ENCODE measurements around the gene TMEM238L. TPM values are rescaled to one million over a fixed set of nuclear protein-coding genes. Genes with fewer than 3 reads are reported as not detected.

TMEM238L gene
- total and polyA plus RNA-seq, 3 experiments from 2014 or later: not detected

- Histone ChIP-seq H3K36me3 (ENCODE audit: insufficient read depth, low read length) (no peaks in the 10 kb centered on the region), H3K27me3 (ENCODE audit: insufficient read depth, low read length, poor library complexity, severe bottlenecking) (no peaks in the 10 kb centered on the region), H3K9me3 (ENCODE audit: low read length) (no peaks in the 10 kb centered on the region), H3K4me3 (ENCODE audit: low read length) (no peak overlapping the region), H3K27ac (ENCODE audit: low read depth, low read length) (no peak overlapping the region), H3K4me1 (ENCODE audit: insufficient read depth, low read length) (no peaks in the 10 kb centered on the region)
- ChIA-PET CTCF (interaction anchor here (1.9 kb wide), 1 partner anchor 23 kb away, joined by 5 read pairs; no protein-coding TSS in a partner anchor), POLR2A (no interaction called here)
- Mint-ChIP-seq H3K4me3 (no peak overlapping the region), H3K27me3 (peaks cover 11 to 32% of the 10 kb centered on the region in 2 donors), H3K36me3 (no peaks in the 10 kb centered on the region), H3K4me1 (no peaks in the 10 kb centered on the region), H3K9me3 (peaks cover 0 to 3% (median 0%) of the 10 kb centered on the region in 5 donors), H3K27ac (peak overlapping the region in 1 of 8 donors; percentile 73)
- no peak for DNase-seq
These were observed 13.2 kb downstream of the TMEM238L start for GRCh38 chr17:10790491-10791401.

- ChIA-PET CTCF (interaction anchor here (1.9 kb wide), 1 partner anchor 22 kb away, joined by 5 read pairs; no protein-coding TSS in a partner anchor), POLR2A (no interaction called here)
- H3K4me3 Mint-ChIP-seq: peak overlapping the region in 1 of 7 donors; percentile 40
These were observed 14.1 kb downstream of the TMEM238L start for GRCh38 chr17:10789694-10790271.

GRCh38 chr17:10787306-10788045 is 16.4 kb downstream of the TMEM238L start:
- no peak overlapping the region for H3K4me3 ChIP-seq (ENCODE audit: low read length)
- H3K27ac ChIP-seq (ENCODE audit: low read depth, low read length): no peak overlapping the region
- no peaks in the 10 kb centered on the region for H3K27me3 ChIP-seq (ENCODE audit: insufficient read depth, low read length, poor library complexity, severe bottlenecking)
- no peak for DNase-seq
- H3K36me3 ChIP-seq (ENCODE audit: insufficient read depth, low read length): no peaks in the 10 kb centered on the region
- H3K36me3 Mint-ChIP-seq: peaks cover 0 to 5% (median 0%) of the 10 kb centered on the region in 3 donors
- H3K4me3 Mint-ChIP-seq: no peak overlapping the region
- H3K27me3 Mint-ChIP-seq: peaks cover 5 to 43% of the 10 kb centered on the region in 2 donors
- POLR2A ChIA-PET: no interaction called here
- CTCF ChIA-PET: no interaction called here
- no peak overlapping the region for H3K27ac Mint-ChIP-seq
- no peaks in the 10 kb centered on the region for H3K4me1 ChIP-seq (ENCODE audit: insufficient read depth, low read length)
- H3K4me1 Mint-ChIP-seq: no peaks in the 10 kb centered on the region
- peaks cover 3 to 12% (median 9%) of the 10 kb centered on the region in 5 donors for H3K9me3 Mint-ChIP-seq
- no peaks in the 10 kb centered on the region for H3K9me3 ChIP-seq (ENCODE audit: low read length)

More at GRCh38 chr17:10789694-10790271, 14.1 kb downstream of the TMEM238L start:
- Mint-ChIP-seq H3K36me3 (no peaks in the 10 kb centered on the region), H3K27me3 (peaks cover 11 to 38% of the 10 kb centered on the region in 2 donors), H3K4me1 (no peaks in the 10 kb centered on the region), H3K9me3 (peaks cover 0 to 3% (median 2%) of the 10 kb centered on the region in 5 donors), H3K27ac (no peak overlapping the region)
- no peaks in the 10 kb centered on the region for H3K9me3 ChIP-seq (ENCODE audit: low read length)
- H3K36me3 ChIP-seq (ENCODE audit: insufficient read depth, low read length): no peaks in the 10 kb centered on the region
- DNase-seq: no peak
- no peaks in the 10 kb centered on the region for H3K4me1 ChIP-seq (ENCODE audit: insufficient read depth, low read length)
- no peak overlapping the region for H3K4me3 ChIP-seq (ENCODE audit: low read length)
- H3K27me3 ChIP-seq (ENCODE audit: insufficient read depth, low read length, poor library complexity, severe bottlenecking): no peaks in the 10 kb centered on the region
- no peak overlapping the region for H3K27ac ChIP-seq (ENCODE audit: low read depth, low read length)

GRCh38 chr17:10785295-10785694 is 18.6 kb downstream of the TMEM238L start:
- Histone ChIP-seq H3K4me1 (ENCODE audit: insufficient read depth, low read length) (no peaks in the 10 kb centered on the region), H3K4me3 (ENCODE audit: low read length) (no peak overlapping the region), H3K27ac (ENCODE audit: low read depth, low read length) (no peak overlapping the region), H3K36me3 (ENCODE audit: insufficient read depth, low read length) (no peaks in the 10 kb centered on the region), H3K9me3 (ENCODE audit: low read length) (no peaks in the 10 kb centered on the region), H3K27me3 (ENCODE audit: insufficient read depth, low read length, poor library complexity, severe bottlenecking) (no peaks in the 10 kb centered on the region)
- POLR2A ChIA-PET: no interaction called here
- peaks cover 0 to 5% (median 0%) of the 10 kb centered on the region in 3 donors for H3K36me3 Mint-ChIP-seq
- peaks cover 5 to 46% of the 10 kb centered on the region in 2 donors for H3K27me3 Mint-ChIP-seq
- H3K9me3 Mint-ChIP-seq: peaks cover 3 to 12% (median 10%) of the 10 kb centered on the region in 5 donors
- no peak overlapping the region for H3K4me3 Mint-ChIP-seq
- H3K27ac Mint-ChIP-seq: no peak overlapping the region
- no peaks in the 10 kb centered on the region for H3K4me1 Mint-ChIP-seq
- CTCF ChIA-PET: no interaction called here
- DNase-seq: no peak

GRCh38 chr17:10779609-10780008 is 24.3 kb downstream of the TMEM238L start:
- H3K27ac Mint-ChIP-seq: no peak overlapping the region
- Histone ChIP-seq H3K27me3 (ENCODE audit: insufficient read depth, low read length, poor library complexity, severe bottlenecking) (no peaks in the 10 kb centered on the region), H3K4me1 (ENCODE audit: insufficient read depth, low read length) (no peaks in the 10 kb centered on the region), H3K4me3 (ENCODE audit: low read length) (no peak overlapping the region), H3K9me3 (ENCODE audit: low read length) (no peaks in the 10 kb centered on the region), H3K27ac (ENCODE audit: low read depth, low read length) (no peak overlapping the region), H3K36me3 (ENCODE audit: insufficient read depth, low read length) (no peaks in the 10 kb centered on the region)
- no peak for DNase-seq
- peaks cover 0 to 12% (median 0%) of the 10 kb centered on the region in 3 donors for H3K36me3 Mint-ChIP-seq
- H3K27me3 Mint-ChIP-seq: peaks cover 0 to 9% of the 10 kb centered on the region in 2 donors
- no peak overlapping the region for H3K4me3 Mint-ChIP-seq
- CTCF ChIA-PET: no interaction called here
- POLR2A ChIA-PET: no interaction called here
- peaks cover 2 to 14% (median 11%) of the 10 kb centered on the region in 5 donors for H3K9me3 Mint-ChIP-seq
- H3K4me1 Mint-ChIP-seq: no peaks in the 10 kb centered on the region

GRCh38 chr17:10777890-10778289 is 26.0 kb downstream of the TMEM238L start:
- ChIA-PET CTCF (no interaction called here), POLR2A (no interaction called here)
- H3K9me3 ChIP-seq (ENCODE audit: low read length): no peaks in the 10 kb centered on the region
- no peak overlapping the region for H3K27ac Mint-ChIP-seq
- H3K27me3 ChIP-seq (ENCODE audit: insufficient read depth, low read length, poor library complexity, severe bottlenecking): no peaks in the 10 kb centered on the region
- no peak overlapping the region for H3K27ac ChIP-seq (ENCODE audit: low read depth, low read length)
- peaks cover 0 to 9% (median 0%) of the 10 kb centered on the region in 3 donors for H3K36me3 Mint-ChIP-seq
- peaks cover 2 to 6% of the 10 kb centered on the region in 2 donors for H3K27me3 Mint-ChIP-seq
- H3K4me3 ChIP-seq (ENCODE audit: low read length): no peak overlapping the region
- no peaks in the 10 kb centered on the region for H3K4me1 ChIP-seq (ENCODE audit: insufficient read depth, low read length)
- H3K4me1 Mint-ChIP-seq: no peaks in the 10 kb centered on the region
- no peak for DNase-seq
- H3K4me3 Mint-ChIP-seq: no peak overlapping the region
- no peaks in the 10 kb centered on the region for H3K36me3 ChIP-seq (ENCODE audit: insufficient read depth, low read length)
- peaks cover 0 to 10% (median 6%) of the 10 kb centered on the region in 5 donors for H3K9me3 Mint-ChIP-seq

- Mint-ChIP-seq H3K4me3 (no peak overlapping the region), H3K4me1 (no peaks in the 10 kb centered on the region), H3K9me3 (peaks cover 2 to 13% (median 6%) of the 10 kb centered on the region in 5 donors), H3K27me3 (peaks cover 2 to 3% of the 10 kb centered on the region in 2 donors), H3K36me3 (peaks cover 0 to 7% (median 0%) of the 10 kb centered on the region in 3 donors), H3K27ac (no peak overlapping the region)
- POLR2A ChIA-PET: no interaction called here
- no peak for DNase-seq
- CTCF ChIA-PET: no interaction called here
- Histone ChIP-seq H3K4me1 (ENCODE audit: insufficient read depth, low read length) (no peaks in the 10 kb centered on the region), H3K36me3 (ENCODE audit: insufficient read depth, low read length) (no peaks in the 10 kb centered on the region), H3K9me3 (ENCODE audit: low read length) (peaks cover 3% of the 10 kb centered on the region), H3K27me3 (ENCODE audit: insufficient read depth, low read length, poor library complexity, severe bottlenecking) (no peaks in the 10 kb centered on the region), H3K27ac (ENCODE audit: low read depth, low read length) (no peak overlapping the region), H3K4me3 (ENCODE audit: low read length) (no peak overlapping the region)
These were observed 26.6 kb downstream of the TMEM238L start for GRCh38 chr17:10777131-10777807.

Data from CD8-positive, alpha-beta memory T cell (primary cell).